HCT116 (cell line): Measurements from ENCODE around the gene GNG4. TPM values are rescaled to one million over a fixed set of nuclear protein-coding genes. Genes with fewer than 3 reads are reported as not detected.

Source experiments
- ATAC-seq: fragments of 200-7000 bp; cut with Tn5 transposase; 2 replicates; pipeline ENCODE4 v1.9.1; 2020; ENCODE audit warnings: mild to moderate bottlenecking, moderate library complexity
- BruUV-seq: library from RNA; stranded (reverse); fragments of 400-500 nt; replicated peaks from 2 replicates; lab custom pipeline; 2021; lab: Mats Ljungman, UMichigan
- CTCF ChIA-PET: fragments of 300-600 bp; sonication (Branson Sonifier 250); formaldehyde crosslinking; loops from one replicate; lab custom pipeline; 2021; ENCODE audit warnings: antibody characterized with exemption; lab: Charles Lee
- POLR2A ChIA-PET: fragments of 300-600, 350-600 bp; sonication (Branson Sonifier 250); formaldehyde crosslinking; loops from one replicate; lab custom pipeline; 2021; ENCODE audit warnings: antibody characterized with exemption; lab: Charles Lee
- RAD21 ChIA-PET, 2 experiments: fragments of 300-600 bp; sonication (Branson Sonifier 250); formaldehyde crosslinking; loops; one replicate each; lab custom pipeline; 2023; ENCODE audit warnings: low total read pairs in 2 of 2; ENCODE audit not compliant: uncharacterized antibody in 2 of 2, unreplicated experiment in 2 of 2, low non-redundant PET in 1 of 2; lab: Charles Lee
- DNase-seq: peaks from one replicate; pipeline ENCODE4 v3.0.0-alpha.2; 2010; ENCODE audit warnings: low read depth, low spot score
- H2AFZ ChIP-seq: fragments of 200-600 bp; shearing (Covaris generic), sonication (generic); 2 replicates; pipeline ENCODE4 v1.6.1; 2017; ENCODE audit warnings: low read depth, mixed run types, mixed read lengths, antibody characterized with exemption, low read length; ENCODE audit not compliant: poor library complexity, severe bottlenecking
- H3K27ac ChIP-seq: 2 replicates; pipeline ENCODE4 v1.5.1; 2012; ENCODE audit warnings: low read depth, low read length
- H3K27me3 ChIP-seq: fragments of 200-600 bp; sonication (generic); 2 replicates; pipeline ENCODE4 v1.6.1; 2016; ENCODE audit warnings: mixed run types, low read length, mixed read lengths; ENCODE audit not compliant: insufficient read depth
- H3K36me3 ChIP-seq, 2 experiments: fragments of 200-500 bp in 1 of 2; fragments of 200-600 bp in 1 of 2; sonication (Bioruptor generic) in 1 of 2; sonication (generic) in 1 of 2; 2 replicates each; pipeline versions ENCODE4 v1.5.1 to v1.6.1; 2014 to 2016; ENCODE audit warnings: low read length in 2 of 2, inconsistent platforms in 1 of 2, mixed read lengths in 1 of 2, mixed run types in 1 of 2; ENCODE audit not compliant: insufficient read depth in 2 of 2, control insufficient read depth in 1 of 2
- H3K4me1 ChIP-seq, 2 experiments: fragments of 200-600 bp in 1 of 2; sonication (generic) in 1 of 2; 2 replicates each; pipeline versions ENCODE4 v1.5.1 to v1.6.1; 2012 to 2017; ENCODE audit warnings: low read length in 2 of 2, inconsistent platforms in 1 of 2, mild to moderate bottlenecking in 1 of 2, mixed read lengths in 1 of 2, mixed run types in 1 of 2, moderate library complexity in 1 of 2; ENCODE audit not compliant: insufficient read depth in 2 of 2, control insufficient read depth in 1 of 2
- H3K4me2 ChIP-seq: fragments of 200-600 bp; sonication (generic); 2 replicates; pipeline ENCODE4 v1.6.1; 2017; ENCODE audit warnings: mixed run types, low read length, mixed read lengths
- H3K4me3 ChIP-seq, 2 experiments: fragments of 200-600 bp in 1 of 2; sonication (generic) in 1 of 2; replicated peaks in 1 of 2; 2 replicates each; pipeline ENCODE4 v1.5.1; 2011 to 2016; ENCODE audit warnings: low read length in 2 of 2, control low read depth in 1 of 2, low read depth in 1 of 2, mild to moderate bottlenecking in 1 of 2, mixed read lengths in 1 of 2, mixed run types in 1 of 2
- H3K79me2 ChIP-seq: fragments of 200-600 bp; sonication (generic); 2 replicates; pipeline ENCODE4 v1.6.1; 2017; ENCODE audit warnings: mild to moderate bottlenecking, mixed run types, low read length, moderate library complexity, mixed read lengths; ENCODE audit not compliant: insufficient read depth
- H3K9ac ChIP-seq: fragments of 200-600 bp; sonication (generic); 2 replicates; pipeline ENCODE4 v1.6.1; 2016; ENCODE audit warnings: low read length, mixed read lengths
- H3K9me2 ChIP-seq: fragments of 200-600 bp; sonication (generic), shearing (Covaris generic); 2 replicates; pipeline ENCODE4 v1.6.1; 2017; ENCODE audit warnings: mixed run types, mild to moderate bottlenecking, moderate library complexity; ENCODE audit not compliant: insufficient read depth
- H3K9me3 ChIP-seq, 2 experiments: fragments of 200-500 bp in 1 of 2; fragments of 200-600 bp in 1 of 2; sonication (Bioruptor generic) in 1 of 2; sonication (generic) in 1 of 2; 2 replicates each; pipeline ENCODE4 v1.6.1; 2014 to 2017; ENCODE audit warnings: low read length in 2 of 2, mixed read lengths in 2 of 2, inconsistent platforms in 1 of 2, low read depth in 1 of 2, mild to moderate bottlenecking in 1 of 2, mixed run types in 1 of 2, moderate library complexity in 1 of 2; ENCODE audit not compliant: control insufficient read depth in 1 of 2, insufficient read depth in 1 of 2
- H4K20me1 ChIP-seq: fragments of 200-600 bp; sonication (generic), shearing (Covaris generic); 2 replicates; pipeline ENCODE4 v1.6.1; 2017; ENCODE audit warnings: mixed run types, mild to moderate bottlenecking, moderate library complexity; ENCODE audit not compliant: insufficient read depth
- CBX3 ChIP-seq: IDR thresholded peaks from 2 replicates; pipeline ENCODE4 v1.6.1; 2012; ENCODE audit warnings: low read depth
- CEBPB ChIP-seq: IDR thresholded peaks from 2 replicates; pipeline ENCODE4 v1.6.1; 2012; ENCODE audit warnings: low read depth
- ELF1 ChIP-seq: IDR thresholded peaks from 2 replicates; pipeline ENCODE4 v1.6.1; 2012; ENCODE audit warnings: low read depth, borderline replicate concordance
- POLR2A ChIP-seq: IDR thresholded peaks from 2 replicates; pipeline ENCODE4 v1.7.0; 2011; ENCODE audit warnings: borderline replicate concordance; ENCODE audit not compliant: insufficient read depth, insufficient read length; ENCODE audit errors: extremely low read depth
- POLR2AphosphoS5 ChIP-seq: IDR thresholded peaks from 2 replicates; pipeline ENCODE4 v1.6.1; 2011; ENCODE audit warnings: mild to moderate bottlenecking, low read depth, low read length, moderate library complexity
- SRF ChIP-seq: IDR thresholded peaks from 2 replicates; pipeline ENCODE4 v1.6.1; 2012; ENCODE audit warnings: low read depth
- intact Hi-C: fragments of 100-400 bp; cut with micrococcal nuclease; formaldehyde crosslinking; loops from 2 replicates; pipeline ENCODE4 v1.10.0; 2022
- total RNA-seq: library from RNA; stranded (reverse); gene quantifications from one replicate; pipeline ENCODE4 v1.2.1, GENCODE V29; 2021; ENCODE audit not compliant: unreplicated experiment
- TF ChIP-seq, protein P1 (sequence below), 3 experiments: fragments of 200-600 bp in 1 of 3; sonication (generic) in 1 of 3; IDR thresholded peaks in 2 of 3; conservative IDR thresholded peaks in 1 of 3; 2 replicates each; pipeline ENCODE4 v1.5.1; 2012 to 2017; ENCODE audit warnings: low read depth in 2 of 3, low read length in 2 of 3, antibody characterized with exemption in 1 of 3, borderline replicate concordance in 1 of 3, control low read depth in 1 of 3, mild to moderate bottlenecking in 1 of 3, mixed read lengths in 1 of 3, mixed run types in 1 of 3, moderate library complexity in 1 of 3; ENCODE audit not compliant: insufficient read depth in 1 of 3
- TF ChIP-seq, protein P2 (sequence below): IDR thresholded peaks from 2 replicates; pipeline ENCODE4 v1.6.1; 2012; ENCODE audit warnings: low read depth

The GNG4 gene
- total RNA-seq, 1 experiment from 2014 or later = 10.6 TPM

DNA sequence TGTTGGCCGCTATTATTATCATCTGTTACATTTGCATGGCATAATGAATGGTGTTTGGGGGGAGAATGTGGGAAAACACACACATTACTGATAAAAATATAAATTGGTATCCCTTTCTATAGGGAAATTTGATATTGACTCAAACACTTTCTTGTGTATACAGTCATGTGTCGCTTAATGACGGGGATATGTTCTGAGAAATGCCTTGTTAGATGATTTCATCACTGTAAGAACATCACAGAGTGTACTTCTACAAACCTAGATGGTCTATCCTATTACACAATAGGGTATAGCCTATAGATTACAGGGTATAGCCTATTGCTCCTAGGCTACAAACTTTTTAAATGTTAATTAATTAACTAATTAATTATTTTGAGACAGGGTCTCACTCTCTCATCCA lies 78.1 kb downstream of the GNG4 start:
- Histone ChIP-seq H3K36me3 (no peaks in the 10 kb centered on the region), H3K9ac (no peak overlapping the region), H3K79me2 (no peaks in the 10 kb centered on the region), H4K20me1 (no peaks in the 10 kb centered on the region), H3K27ac (no peak overlapping the region), H3K27me3 (no peaks in the 10 kb centered on the region), H3K9me2 (no peaks in the 10 kb centered on the region), H3K9me3 (no peaks in the 10 kb centered on the region), H2AFZ (no peak overlapping the region), H3K4me1 (no peaks in the 10 kb centered on the region), H3K4me3 (no peak overlapping the region), H3K4me2 (no peak overlapping the region)
- ChIA-PET RAD21 (no interaction called here), CTCF (no interaction called here), POLR2A (no interaction called here)
- TF ChIP-seq POLR2A (no peak), SRF (no peak), ELF1 (no peak), POLR2AphosphoS5 (no peak), CEBPB (no peak), CBX3 (no peak)
- TF ChIP-seq, protein P1, sequence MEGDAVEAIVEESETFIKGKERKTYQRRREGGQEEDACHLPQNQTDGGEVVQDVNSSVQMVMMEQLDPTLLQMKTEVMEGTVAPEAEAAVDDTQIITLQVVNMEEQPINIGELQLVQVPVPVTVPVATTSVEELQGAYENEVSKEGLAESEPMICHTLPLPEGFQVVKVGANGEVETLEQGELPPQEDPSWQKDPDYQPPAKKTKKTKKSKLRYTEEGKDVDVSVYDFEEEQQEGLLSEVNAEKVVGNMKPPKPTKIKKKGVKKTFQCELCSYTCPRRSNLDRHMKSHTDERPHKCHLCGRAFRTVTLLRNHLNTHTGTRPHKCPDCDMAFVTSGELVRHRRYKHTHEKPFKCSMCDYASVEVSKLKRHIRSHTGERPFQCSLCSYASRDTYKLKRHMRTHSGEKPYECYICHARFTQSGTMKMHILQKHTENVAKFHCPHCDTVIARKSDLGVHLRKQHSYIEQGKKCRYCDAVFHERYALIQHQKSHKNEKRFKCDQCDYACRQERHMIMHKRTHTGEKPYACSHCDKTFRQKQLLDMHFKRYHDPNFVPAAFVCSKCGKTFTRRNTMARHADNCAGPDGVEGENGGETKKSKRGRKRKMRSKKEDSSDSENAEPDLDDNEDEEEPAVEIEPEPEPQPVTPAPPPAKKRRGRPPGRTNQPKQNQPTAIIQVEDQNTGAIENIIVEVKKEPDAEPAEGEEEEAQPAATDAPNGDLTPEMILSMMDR (IDR thresholded peaks at IDR 0.05 in 2 of 3, conservative IDR thresholded peaks at IDR 0.05 in 1 of 3; ENCODE audit: borderline replicate concordance in 1 of 3, insufficient read depth in 1 of 3, low read depth in 2 of 3, low read length in 2 of 3) = no peak
- TF ChIP-seq, protein P2, sequence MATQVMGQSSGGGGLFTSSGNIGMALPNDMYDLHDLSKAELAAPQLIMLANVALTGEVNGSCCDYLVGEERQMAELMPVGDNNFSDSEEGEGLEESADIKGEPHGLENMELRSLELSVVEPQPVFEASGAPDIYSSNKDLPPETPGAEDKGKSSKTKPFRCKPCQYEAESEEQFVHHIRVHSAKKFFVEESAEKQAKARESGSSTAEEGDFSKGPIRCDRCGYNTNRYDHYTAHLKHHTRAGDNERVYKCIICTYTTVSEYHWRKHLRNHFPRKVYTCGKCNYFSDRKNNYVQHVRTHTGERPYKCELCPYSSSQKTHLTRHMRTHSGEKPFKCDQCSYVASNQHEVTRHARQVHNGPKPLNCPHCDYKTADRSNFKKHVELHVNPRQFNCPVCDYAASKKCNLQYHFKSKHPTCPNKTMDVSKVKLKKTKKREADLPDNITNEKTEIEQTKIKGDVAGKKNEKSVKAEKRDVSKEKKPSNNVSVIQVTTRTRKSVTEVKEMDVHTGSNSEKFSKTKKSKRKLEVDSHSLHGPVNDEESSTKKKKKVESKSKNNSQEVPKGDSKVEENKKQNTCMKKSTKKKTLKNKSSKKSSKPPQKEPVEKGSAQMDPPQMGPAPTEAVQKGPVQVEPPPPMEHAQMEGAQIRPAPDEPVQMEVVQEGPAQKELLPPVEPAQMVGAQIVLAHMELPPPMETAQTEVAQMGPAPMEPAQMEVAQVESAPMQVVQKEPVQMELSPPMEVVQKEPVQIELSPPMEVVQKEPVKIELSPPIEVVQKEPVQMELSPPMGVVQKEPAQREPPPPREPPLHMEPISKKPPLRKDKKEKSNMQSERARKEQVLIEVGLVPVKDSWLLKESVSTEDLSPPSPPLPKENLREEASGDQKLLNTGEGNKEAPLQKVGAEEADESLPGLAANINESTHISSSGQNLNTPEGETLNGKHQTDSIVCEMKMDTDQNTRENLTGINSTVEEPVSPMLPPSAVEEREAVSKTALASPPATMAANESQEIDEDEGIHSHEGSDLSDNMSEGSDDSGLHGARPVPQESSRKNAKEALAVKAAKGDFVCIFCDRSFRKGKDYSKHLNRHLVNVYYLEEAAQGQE = no peak
- ATAC-seq (no peak), DNase-seq (no peak)
- BruUV-seq = no TSS peak
- intact Hi-C loops = no loop called here
